ENCODE data around the gene ATOSB. TPM values are rescaled to one million over a fixed set of nuclear protein-coding genes. Genes with fewer than 3 reads are reported as not detected.

Gene ATOSB
- total RNA-seq, 1 experiment from 2014 or later = 10.2 TPM

- Histone ChIP-seq H3K27me3 (ENCODE audit: insufficient read depth, low read length) (no peaks in the 10 kb centered on the region), H3K4me2 (ENCODE audit: low read length) (peak overlapping the region; percentile 78), H2AFZ (ENCODE audit: low read depth, low read length, poor library complexity, severe bottlenecking) (no peak overlapping the region), H3K27ac (ENCODE audit: low read depth, low read length) (peak overlapping the region; percentile 76), H3K4me1 (ENCODE audit: control insufficient read depth in 1 of 2, insufficient read depth in 2 of 2, low read length in 2 of 2) (peaks cover 9 to 22% of the 10 kb centered on the region in 2 experiments), H3K9me3 (ENCODE audit: control insufficient read depth in 1 of 2, insufficient read depth in 1 of 2, low read depth in 1 of 2, low read length in 2 of 2) (no peaks in the 10 kb centered on the region), H3K79me2 (ENCODE audit: insufficient read depth, low read length) (peaks cover 30% of the 10 kb centered on the region), H3K36me3 (ENCODE audit: control insufficient read depth in 1 of 2, insufficient read depth in 2 of 2, low read length in 2 of 2) (peaks cover 17 to 26% of the 10 kb centered on the region in 2 experiments), H3K9ac (ENCODE audit: low read length) (peak overlapping the region; percentile 97), H4K20me1 (ENCODE audit: insufficient read depth) (no peaks in the 10 kb centered on the region), H3K4me3 (replicated peaks in 1 of 2; ENCODE audit: low read depth in 1 of 2, low read length in 2 of 2) (peak overlapping the region; percentile 87 to 88), H3K9me2 (ENCODE audit: insufficient read depth) (no peaks in the 10 kb centered on the region)
- ChIA-PET POLR2A (interaction anchor here (1.1 to 1.6 kb wide), 5 partner anchors 8 to 24 kb away, joined by 3 to 11 read pairs (median 7); partner anchors contain the start of genes ATOSB and FANCG), CTCF (interaction anchor here (1.2 to 1.9 kb wide), 3 partner anchors 12 to 343 kb away, joined by 3 to 10 read pairs (median 5); partner anchors contain the start of gene ATOSB), RAD21 (ENCODE audit: low non-redundant PET in 1 of 2, low total read pairs in 2 of 2, uncharacterized antibody in 2 of 2, unreplicated experiment in 2 of 2) (interaction anchor here in 1 of 2 experiments (0.8 kb wide), 1 partner anchor 24 kb away, joined by 3 read pairs; the partner anchor contains the start of gene FANCG)
- TF ChIP-seq CTCF (IDR thresholded peaks at IDR 0.05 in 2 of 3, conservative IDR thresholded peaks at IDR 0.05 in 1 of 3; ENCODE audit: borderline replicate concordance in 1 of 3, insufficient read depth in 1 of 3, low read depth in 2 of 3, low read length in 2 of 3) (no peak), EZH2 (IDR thresholded peaks at IDR 0.05) (no peak), ELF1 (IDR thresholded peaks at IDR 0.05; ENCODE audit: borderline replicate concordance, low read depth) (no peak), POLR2A (IDR thresholded peaks at IDR 0.05; ENCODE audit: borderline replicate concordance, extremely low read depth, insufficient read depth, insufficient read length) (no peak), POLR2AphosphoS5 (IDR thresholded peaks at IDR 0.05; ENCODE audit: low read depth, low read length) (no peak), ATF3 (IDR thresholded peaks at IDR 0.05) (no peak), REST (IDR thresholded peaks at IDR 0.05; ENCODE audit: low read depth) (no peak)
- DNase-seq (ENCODE audit: low read depth, low spot score) (no peak), ATAC-seq (no peak)
- intact Hi-C loops (cut with micrococcal nuclease) = no loop called here
- no TSS peak for BruUV-seq (replicated peaks)
These were observed 11.9 kb downstream of the ATOSB start for GRCh38 chr9:35103660-35104191.

Measured in HCT116 (cell line).